Suprapubic skin (tissue), 4 donors: ENCODE results near the gene PLOD3. TPM values are rescaled to one million over a fixed set of nuclear protein-coding genes. Genes with fewer than 3 reads are reported as not detected.
A peak's percentile ranks its signal among the peaks of the same experiment; 100 is the strongest.

ENCODE experiments used
- DNase-seq, 2 donors: peaks; one replicate each; pipeline ENCODE4 v3.0.0-alpha.2; 2019; ENCODE audit warnings: low spot score in 2 of 2
- H3K27ac ChIP-seq: fragments of 200-600 bp; sonication (generic); one replicate; pipeline ENCODE4 v1.5.1; 2019
- H3K27me3 ChIP-seq: fragments of 200-600 bp; sonication (generic); one replicate; pipeline ENCODE4 v1.5.1; 2019
- H3K36me3 ChIP-seq: fragments of 200-600 bp; sonication (generic); one replicate; pipeline ENCODE4 v1.5.1; 2019
- H3K4me1 ChIP-seq: fragments of 200-600 bp; sonication (generic); one replicate; pipeline ENCODE4 v1.5.1; 2019
- H3K4me3 ChIP-seq: fragments of 200-600 bp; sonication (generic); one replicate; pipeline ENCODE4 v1.5.1; 2019; ENCODE audit warnings: mild to moderate bottlenecking
- H3K9me3 ChIP-seq: fragments of 200-600 bp; sonication (generic); one replicate; pipeline ENCODE4 v1.5.1; 2019
- CTCF ChIP-seq, 2 donors: fragments of 200-600 bp in 1 of 2; fragments of 450-650 bp in 1 of 2; sonication (generic) in 1 of 2; IDR thresholded peaks; one replicate each; pipeline ENCODE4 v1.5.1; 2016 to 2019; ENCODE audit warnings: antibody characterized with exemption in 2 of 2, mild to moderate bottlenecking in 1 of 2, moderate library complexity in 1 of 2
- EP300 ChIP-seq: sonication (generic); formaldehyde crosslinking; IDR thresholded peaks from one replicate; pipeline ENCODE4 v1.6.1; 2017; ENCODE audit warnings: antibody characterized with exemption
- POLR2A ChIP-seq, 2 donors: fragments of 450-650 bp; IDR thresholded peaks; one replicate each; pipeline ENCODE4 v1.6.1; 2017; ENCODE audit warnings: antibody characterized with exemption in 2 of 2, mild to moderate bottlenecking in 2 of 2, moderate library complexity in 2 of 2
- POLR2AphosphoS5 ChIP-seq, 3 donors: sonication (generic); formaldehyde crosslinking; IDR thresholded peaks; one replicate each; pipeline ENCODE4 v1.6.1; 2017; ENCODE audit warnings: antibody characterized with exemption in 3 of 3
- WGBS: methylation state at CpG from one replicate; pipeline ENCODE4 v1.1.5; 2018; 5-methylcytosine and 5-hydroxymethylcytosine counted together
- total RNA-seq, 4 donors: library from RNA; depleted of rRNA; stranded (reverse); fragments of >200 nt; gene quantifications; one replicate each; pipeline ENCODE4 v1.1.0, GENCODE V29; 2016

Gene PLOD3
- total RNA-seq, 4 donors from 2014 or later, result 15.7 to 30.4 (median 22.7) TPM

GRCh38 chr7:101173752-101174244 is 43.6 kb downstream of the PLOD3 start:
- Histone ChIP-seq H3K27ac (no peak overlapping the region), H3K9me3 (no peaks in the 10 kb centered on the region), H3K4me3 (peak overlapping the region; percentile 23), H3K4me1 (peaks cover 52% of the 10 kb centered on the region), H3K36me3 (no peaks in the 10 kb centered on the region), H3K27me3 (peaks cover 100% of the 10 kb centered on the region)
- TF ChIP-seq POLR2AphosphoS5 (IDR thresholded peaks at IDR 0.05) (no peak), CTCF (IDR thresholded peaks at IDR 0.05) (no peak), EP300 (no peak), POLR2A (IDR thresholded peaks at IDR 0.05) (no peak)
- no peak for DNase-seq
- WGBS, result 4% methylated on average over 16 of the region's 16 CpGs

GRCh38 chr7:101172854-101173751 is 44.3 kb downstream of the PLOD3 start:
- Histone ChIP-seq H3K4me3 (peak overlapping the region; percentile 23), H3K4me1 (peaks cover 51% of the 10 kb centered on the region), H3K27me3 (peaks cover 100% of the 10 kb centered on the region), H3K36me3 (no peaks in the 10 kb centered on the region), H3K27ac (no peak overlapping the region), H3K9me3 (no peaks in the 10 kb centered on the region)
- no peak for DNase-seq
- WGBS, result 2% methylated on average over 33 of the region's 53 CpGs
- no peak for TF ChIP-seq POLR2A (IDR thresholded peaks at IDR 0.05)
- TF ChIP-seq CTCF (IDR thresholded peaks at IDR 0.05), result no peak
- no peak for TF ChIP-seq POLR2AphosphoS5 (IDR thresholded peaks at IDR 0.05)
- TF ChIP-seq EP300, result no peak

- H3K36me3 ChIP-seq, result no peaks in the 10 kb centered on the region
- DNase-seq, result no peak
- no peaks in the 10 kb centered on the region for H3K9me3 ChIP-seq
- peaks cover 51% of the 10 kb centered on the region for H3K4me1 ChIP-seq
- no peak for TF ChIP-seq CTCF (IDR thresholded peaks at IDR 0.05)
- TF ChIP-seq POLR2A (IDR thresholded peaks at IDR 0.05), result no peak
- TF ChIP-seq POLR2AphosphoS5 (IDR thresholded peaks at IDR 0.05), result no peak
- no peak for TF ChIP-seq EP300
- 4% methylated on average over 30 of the region's 79 CpGs for WGBS
- peaks cover 100% of the 10 kb centered on the region for H3K27me3 ChIP-seq
- H3K27ac ChIP-seq, result no peak overlapping the region
- H3K4me3 ChIP-seq, result peak overlapping the region; percentile 18
Measured at GRCh38 chr7:101172005-101172853, 45.2 kb downstream of the PLOD3 start.

- H3K4me3 ChIP-seq, result no peak overlapping the region
- DNase-seq, result no peak
- H3K9me3 ChIP-seq, result no peaks in the 10 kb centered on the region
- H3K4me1 ChIP-seq, result peaks cover 51% of the 10 kb centered on the region
- no peak for TF ChIP-seq EP300
- TF ChIP-seq POLR2A (IDR thresholded peaks at IDR 0.05), result no peak
- no peak for TF ChIP-seq POLR2AphosphoS5 (IDR thresholded peaks at IDR 0.05)
- TF ChIP-seq CTCF (IDR thresholded peaks at IDR 0.05), result no peak
- no peaks in the 10 kb centered on the region for H3K36me3 ChIP-seq
- H3K27ac ChIP-seq, result no peak overlapping the region
- H3K27me3 ChIP-seq, result peaks cover 100% of the 10 kb centered on the region
- WGBS, result 3% methylated on average over 12 of the region's 13 CpGs
Measured at GRCh38 chr7:101171442-101171837, 45.9 kb downstream of the PLOD3 start.
